Measurements from ENCODE around the gene FGF14. TPM values are rescaled to one million over a fixed set of nuclear protein-coding genes. Genes with fewer than 3 reads are reported as not detected.

Gene FGF14
- total and polyA plus RNA-seq, 2 donors (not counting 3 experiments of a cell fraction or from before 2014, with no cell fraction given), result not detected

GRCh38 chr13:101718496-101718895 is 683.4 kb downstream of the FGF14 start:
- POLR2A ChIA-PET, result no interaction called here
- Histone ChIP-seq H2AFZ (ENCODE audit: low read depth, low read length) (no peak overlapping the region), H3K79me2 (ENCODE audit: control insufficient read depth, insufficient read depth, low read length) (no peaks in the 10 kb centered on the region), H4K20me1 (replicated peaks; ENCODE audit: control insufficient read depth, extremely low read depth, insufficient read depth, low read length) (no peaks in the 10 kb centered on the region), H3K9ac (replicated peaks; ENCODE audit: extremely low read depth, insufficient read depth, low read length) (no peak overlapping the region), H3K4me1 (ENCODE audit: control insufficient read depth, extremely low read depth, insufficient read depth, low read length) (no peaks in the 10 kb centered on the region), H3K36me3 (ENCODE audit: control insufficient read depth in 2 of 2, extremely low read depth in 1 of 2, insufficient read depth in 2 of 2, low read length in 2 of 2) (no peaks in the 10 kb centered on the region), H3K27me3 (ENCODE audit: control insufficient read depth in 2 of 2, insufficient read depth in 2 of 2, low read length in 2 of 2) (no peaks in the 10 kb centered on the region), H3K27ac (ENCODE audit: insufficient read depth, low read depth, low read length) (no peak overlapping the region), H3K9me1 (replicated peaks; ENCODE audit: control insufficient read depth, extremely low read depth, insufficient read depth, low read length) (no peaks in the 10 kb centered on the region), H3K4me2 (ENCODE audit: insufficient read depth, low read length) (no peak overlapping the region), H3K9me3 (replicated peaks; ENCODE audit: control insufficient read depth, insufficient read depth, low read length) (no peaks in the 10 kb centered on the region), H3K4me3 (replicated peaks in 1 of 3; ENCODE audit: insufficient read depth in 1 of 3, low read depth in 1 of 3, low read length in 3 of 3) (no peak overlapping the region)
- FAIRE-seq (no peak), DNase-seq (ENCODE audit: low read depth, low spot score) (no peak)
- TF ChIP-seq GATA2 (IDR thresholded peaks at IDR 0.05; ENCODE audit: insufficient read depth, insufficient read length, low read depth, low read length), result no peak
- TF ChIP-seq POLR2AphosphoS5 (IDR thresholded peaks at IDR 0.05; ENCODE audit: insufficient read depth, low read depth, low read length), result no peak
- no peak for TF ChIP-seq FOS (IDR thresholded peaks at IDR 0.05; ENCODE audit: borderline replicate concordance, insufficient read depth, low read length)
- no peak for TF ChIP-seq CTCF (IDR thresholded peaks at IDR 0.05; ENCODE audit: extremely low read depth in 1 of 2, insufficient read depth in 1 of 2, low read depth in 1 of 2, low read length in 2 of 2)
- no peak for TF ChIP-seq MAX (IDR thresholded peaks at IDR 0.05; ENCODE audit: insufficient read depth, insufficient read length)
- TF ChIP-seq EZH2 (IDR thresholded peaks at IDR 0.05; ENCODE audit: borderline replicate concordance, low read depth, low read length, severe bottlenecking), result no peak
- TF ChIP-seq POLR2A (IDR thresholded peaks at IDR 0.05; ENCODE audit: low read depth, low read length), result no peak
- no TSS peak for BruUV-seq (replicated peaks)
- intact Hi-C loops (cut with micrococcal nuclease) (no loop called here), dilution Hi-C loops (cut with MboI; ENCODE audit: extremely low pct_ligation_motif_present, low sequenced_read_pairs) (no loop called here)
- CTCF ChIA-PET, result no interaction called here
